ENCODE measurements around the gene EDAR.

Gene EDAR

GRCh38 chr2:108994178-108994577 lies 5.2 kb upstream of the EDAR start:
- TF ChIP-seq, protein P1, sequence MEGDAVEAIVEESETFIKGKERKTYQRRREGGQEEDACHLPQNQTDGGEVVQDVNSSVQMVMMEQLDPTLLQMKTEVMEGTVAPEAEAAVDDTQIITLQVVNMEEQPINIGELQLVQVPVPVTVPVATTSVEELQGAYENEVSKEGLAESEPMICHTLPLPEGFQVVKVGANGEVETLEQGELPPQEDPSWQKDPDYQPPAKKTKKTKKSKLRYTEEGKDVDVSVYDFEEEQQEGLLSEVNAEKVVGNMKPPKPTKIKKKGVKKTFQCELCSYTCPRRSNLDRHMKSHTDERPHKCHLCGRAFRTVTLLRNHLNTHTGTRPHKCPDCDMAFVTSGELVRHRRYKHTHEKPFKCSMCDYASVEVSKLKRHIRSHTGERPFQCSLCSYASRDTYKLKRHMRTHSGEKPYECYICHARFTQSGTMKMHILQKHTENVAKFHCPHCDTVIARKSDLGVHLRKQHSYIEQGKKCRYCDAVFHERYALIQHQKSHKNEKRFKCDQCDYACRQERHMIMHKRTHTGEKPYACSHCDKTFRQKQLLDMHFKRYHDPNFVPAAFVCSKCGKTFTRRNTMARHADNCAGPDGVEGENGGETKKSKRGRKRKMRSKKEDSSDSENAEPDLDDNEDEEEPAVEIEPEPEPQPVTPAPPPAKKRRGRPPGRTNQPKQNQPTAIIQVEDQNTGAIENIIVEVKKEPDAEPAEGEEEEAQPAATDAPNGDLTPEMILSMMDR (IDR thresholded peaks at IDR 0.05; ENCODE audit: low read depth, low read length, missing control alignments), result no peak
- DNase-seq (ENCODE audit: low read depth), result no peak
- in situ Hi-C loops (cut with HindIII; ENCODE audit: low sequenced_read_pairs), result no loop called here
- H3K4me3 ChIP-seq (ENCODE audit: low read depth, low read length), result no peak overlapping the region

DNA sequence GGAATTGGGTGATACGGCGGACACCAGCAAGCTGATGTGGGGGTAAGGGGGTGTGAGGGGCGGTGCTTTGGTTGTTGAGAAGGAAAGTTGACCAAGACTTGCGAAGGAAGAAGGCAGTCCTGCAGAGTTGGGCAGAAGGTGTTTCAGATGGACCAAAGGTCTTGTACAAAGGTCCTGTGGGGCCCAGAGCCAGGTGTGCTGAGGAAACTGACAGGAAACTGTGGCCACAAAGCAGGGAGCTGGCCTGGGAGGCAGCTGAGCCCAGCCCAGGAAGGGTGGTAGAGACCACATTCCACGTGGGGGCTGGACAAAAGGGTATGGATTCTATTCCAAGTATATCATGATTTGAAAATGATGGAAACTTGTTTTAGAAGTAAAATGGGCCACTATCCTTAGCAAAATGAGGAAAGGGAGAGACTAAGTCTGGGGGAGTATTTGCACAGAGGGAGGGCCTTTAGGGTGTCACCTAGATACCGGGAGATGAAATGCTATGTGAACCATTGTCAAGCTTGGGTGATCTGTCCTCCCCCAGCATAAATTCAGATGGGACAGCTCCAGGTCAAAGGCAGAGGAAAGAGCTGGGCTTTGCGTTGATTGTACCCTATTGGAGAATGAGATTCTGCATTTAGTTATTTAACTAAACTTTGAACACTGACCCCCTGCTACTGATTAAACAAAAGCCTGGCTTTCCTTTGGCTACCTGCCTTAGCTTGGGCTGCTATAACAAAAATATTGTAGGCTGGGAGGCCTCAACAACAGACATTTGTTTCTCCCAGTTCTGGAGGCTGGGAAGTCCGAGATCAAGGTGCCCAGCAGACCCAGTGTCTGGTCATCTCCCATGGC lies 4.3 kb upstream of the EDAR start:
- no peak for DNase-seq (ENCODE audit: low read depth)
- TF ChIP-seq, protein P1 (IDR thresholded peaks at IDR 0.05; ENCODE audit: low read depth, low read length, missing control alignments), result no peak
- H3K4me3 ChIP-seq (ENCODE audit: low read depth, low read length), result no peak overlapping the region
- in situ Hi-C loops (cut with HindIII; ENCODE audit: low sequenced_read_pairs), result no loop called here

DNA sequence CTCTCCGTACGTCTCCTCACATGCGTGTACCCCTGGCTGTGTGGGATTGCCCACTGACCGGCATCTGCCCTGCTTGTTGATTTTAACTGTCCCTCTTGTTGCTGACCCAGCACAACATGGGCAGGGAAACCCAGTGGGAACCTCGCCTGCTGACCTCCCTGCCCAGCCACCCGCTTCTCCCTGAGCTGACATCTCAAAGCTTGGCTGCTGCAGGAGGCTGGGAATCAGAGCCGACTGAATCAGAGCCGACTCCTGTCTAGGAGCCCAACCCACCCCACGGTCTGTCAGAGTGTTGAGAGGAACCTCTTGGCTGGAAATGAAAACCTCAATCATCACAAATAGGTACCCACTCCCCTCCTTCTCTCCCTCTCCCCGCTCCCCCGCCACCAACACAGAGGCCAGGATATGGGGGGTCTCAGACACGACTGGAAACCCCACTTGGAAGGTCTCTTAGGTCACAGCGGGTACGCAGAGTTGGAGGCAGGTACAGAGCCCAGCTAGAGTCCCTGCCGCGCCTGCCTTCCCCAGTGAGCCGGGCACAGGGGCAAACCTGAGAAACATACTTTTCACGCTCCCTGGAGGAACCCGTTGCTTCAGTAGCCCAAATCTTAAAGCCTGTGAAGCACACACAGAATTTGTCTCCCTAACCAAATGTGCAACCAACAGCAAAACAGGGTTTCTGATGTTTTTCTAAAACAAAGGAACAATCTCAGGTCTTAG lies 784 bp downstream of the EDAR start:
- no peak overlapping the region for H3K4me3 ChIP-seq (ENCODE audit: low read depth, low read length)
- TF ChIP-seq, protein P1 (IDR thresholded peaks at IDR 0.05; ENCODE audit: low read depth, low read length, missing control alignments), result no peak
- DNase-seq (ENCODE audit: low read depth), result no peak
- in situ Hi-C loops (cut with HindIII; ENCODE audit: low sequenced_read_pairs), result no loop called here

- DNase-seq (ENCODE audit: low read depth), result no peak
- H3K4me3 ChIP-seq (ENCODE audit: low read depth, low read length), result no peak overlapping the region
- TF ChIP-seq, protein P1 (IDR thresholded peaks at IDR 0.05; ENCODE audit: low read depth, low read length, missing control alignments), result no peak
- in situ Hi-C loops (cut with HindIII; ENCODE audit: low sequenced_read_pairs), result no loop called here
Observed at GRCh38 chr2:108986916-108987510, 2.0 kb downstream of the EDAR start.

GRCh38 chr2:108983610-108984009 lies 5.4 kb downstream of the EDAR start:
- TF ChIP-seq, protein P1 (IDR thresholded peaks at IDR 0.05; ENCODE audit: low read depth, low read length, missing control alignments), result no peak
- no peak overlapping the region for H3K4me3 ChIP-seq (ENCODE audit: low read depth, low read length)
- in situ Hi-C loops (cut with HindIII; ENCODE audit: low sequenced_read_pairs), result no loop called here
- no peak for DNase-seq (ENCODE audit: low read depth)

- no peak for DNase-seq (ENCODE audit: low read depth)
- in situ Hi-C loops (cut with HindIII; ENCODE audit: low sequenced_read_pairs), result no loop called here
- TF ChIP-seq, protein P1 (IDR thresholded peaks at IDR 0.05; ENCODE audit: low read depth, low read length, missing control alignments), result no peak
- no peak overlapping the region for H3K4me3 ChIP-seq (ENCODE audit: low read depth, low read length)
Observed at GRCh38 chr2:108983061-108983460, 6.0 kb downstream of the EDAR start.
